Measurements from ENCODE around the gene TMEM236.

The TMEM236 gene

GRCh38 chr10:17743437-17743836 is 8.6 kb upstream of the TMEM236 start:
- no peak for FAIRE-seq

DNA sequence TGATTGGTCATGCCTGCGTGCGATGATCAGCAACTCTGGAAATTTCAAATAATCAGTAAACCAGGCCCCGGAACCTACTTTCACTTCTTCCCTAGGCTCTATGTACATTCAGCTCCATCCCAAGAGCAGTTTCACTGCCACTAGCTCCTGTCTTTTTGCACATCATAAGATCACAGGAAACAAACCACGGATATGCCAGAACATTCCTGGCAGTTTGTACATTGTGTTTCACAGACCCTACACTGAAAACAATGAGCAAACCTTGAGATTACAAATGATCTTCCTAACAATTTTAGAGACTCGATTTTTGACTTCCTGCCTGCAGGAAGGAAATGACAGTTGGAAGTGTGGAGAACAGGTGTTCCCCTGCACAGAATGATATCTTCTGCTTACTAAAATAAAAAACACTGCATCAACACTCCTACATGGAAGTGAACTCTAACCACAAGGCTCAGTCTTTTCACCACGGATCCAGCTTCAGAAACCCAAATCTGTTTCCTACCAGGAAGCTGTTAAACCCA is 7.6 kb upstream of the TMEM236 start:
- no peak for FAIRE-seq

GRCh38 chr10:17747883-17748550 is 4.0 kb upstream of the TMEM236 start:
- no peak for FAIRE-seq

GRCh38 chr10:17749890-17750289 is 2.1 kb upstream of the TMEM236 start:
- FAIRE-seq, result no peak

- FAIRE-seq, result no peak
These were observed 4.7 kb downstream of the TMEM236 start for GRCh38 chr10:17756557-17757217.

DNA sequence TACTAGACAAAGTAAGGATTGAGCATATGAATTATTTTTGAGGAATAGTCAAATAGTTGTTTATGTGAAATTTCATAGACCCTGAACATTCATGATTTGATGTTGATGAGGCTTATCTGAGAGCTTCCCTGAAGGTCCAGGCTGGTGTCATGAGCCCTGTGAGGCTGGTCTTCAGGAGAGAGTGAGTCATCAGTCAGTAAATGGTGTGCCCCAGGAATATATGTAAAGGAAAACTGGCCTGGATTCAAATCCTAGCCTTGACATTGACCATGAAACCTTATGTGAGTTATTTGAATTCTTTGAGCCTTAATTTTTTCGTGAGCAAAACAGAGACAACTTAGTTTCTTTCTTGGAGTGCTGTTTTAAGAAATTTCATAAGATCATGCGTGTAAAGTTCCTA is 6.2 kb downstream of the TMEM236 start:
- no peak for FAIRE-seq

DNA sequence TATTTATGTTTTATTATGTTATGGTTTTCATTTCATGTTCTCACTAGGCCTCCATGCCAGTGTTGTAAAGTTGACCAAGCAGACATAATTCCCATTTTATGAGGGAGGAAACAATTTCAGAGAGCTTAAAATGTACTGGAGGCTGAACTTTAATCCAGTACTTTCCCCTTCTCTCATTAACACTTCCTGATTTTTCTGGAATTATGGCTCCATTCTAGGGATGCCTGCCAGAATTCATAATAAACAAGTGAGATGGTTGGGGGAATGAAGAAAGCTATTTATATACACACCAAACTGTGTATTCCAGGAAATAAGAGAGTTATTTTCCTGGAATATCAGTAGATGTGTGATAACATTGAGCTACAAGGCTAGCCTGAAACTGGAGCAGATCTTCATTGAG is 6.9 kb downstream of the TMEM236 start:
- FAIRE-seq, result no peak

DNA sequence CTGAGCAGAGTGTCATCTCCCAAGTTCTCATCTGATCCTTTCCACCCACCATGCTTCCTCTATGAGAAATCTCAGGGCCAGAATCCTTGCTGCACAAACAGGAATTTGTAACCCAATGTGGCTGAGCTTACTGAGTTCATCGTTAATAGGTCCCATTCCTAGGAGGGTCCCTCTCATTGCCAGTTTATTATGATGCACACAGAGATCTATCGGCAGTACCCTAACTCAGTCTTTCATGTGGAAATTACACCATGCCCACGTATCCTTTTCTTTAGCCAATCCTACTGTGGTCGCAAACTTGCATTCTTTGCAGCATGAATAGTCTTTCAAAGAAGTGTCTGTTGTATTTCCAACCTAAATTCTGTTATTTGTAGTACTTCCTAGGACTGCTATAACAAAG is 12.1 kb downstream of the TMEM236 start:
- no peak for FAIRE-seq

DNA sequence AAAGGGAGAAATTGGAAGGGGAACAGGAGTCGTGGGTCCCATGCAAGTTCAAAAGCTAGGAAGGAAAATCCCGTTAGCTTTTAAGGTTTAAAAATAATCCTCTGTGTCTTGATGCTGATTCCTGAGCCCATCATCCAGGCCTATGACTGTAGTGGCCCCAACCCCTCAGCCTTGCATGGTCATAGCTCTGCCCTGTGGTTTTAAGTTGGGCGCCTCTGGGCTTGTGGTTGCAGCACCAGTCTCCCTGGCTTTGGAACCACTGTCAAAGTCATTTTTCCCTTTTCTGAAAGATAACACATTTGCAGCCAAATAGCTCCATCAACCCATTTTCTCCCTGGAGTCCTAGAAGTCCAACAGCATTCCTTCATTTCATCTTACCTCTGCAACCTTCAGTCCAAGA is 13.6 kb downstream of the TMEM236 start:
- FAIRE-seq, result no peak

GRCh38 chr10:17766731-17767130 is 14.7 kb downstream of the TMEM236 start:
- no peak for FAIRE-seq

- no peak for FAIRE-seq
These were observed 16.5 kb downstream of the TMEM236 start for GRCh38 chr10:17768496-17768895.

GRCh38 chr10:17768957-17769356 is 17.0 kb downstream of the TMEM236 start:
- FAIRE-seq, result no peak

- no peak for FAIRE-seq
These were observed 19.0 kb downstream of the TMEM236 start for GRCh38 chr10:17771017-17771416.

DNA sequence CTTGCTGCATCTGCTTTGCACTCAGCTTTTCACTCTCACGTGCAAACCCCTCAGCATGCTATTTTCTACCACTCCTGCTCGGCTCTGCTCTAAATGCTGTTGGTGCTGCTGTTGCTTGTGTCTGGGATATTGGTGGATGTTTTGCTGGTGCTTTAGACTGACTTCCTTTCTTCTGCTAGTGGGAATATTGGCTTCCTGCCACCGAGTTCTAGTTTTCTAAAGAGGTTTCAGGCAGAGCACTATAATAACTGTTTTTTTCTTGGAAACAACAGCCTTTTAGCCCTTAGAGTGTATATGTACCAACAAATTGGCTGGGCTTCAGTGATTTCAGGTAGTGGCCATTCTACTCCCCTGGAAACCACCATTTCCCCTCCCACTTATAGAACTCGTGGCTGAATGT is 27.8 kb downstream of the TMEM236 start:
- FAIRE-seq, result no peak

GRCh38 chr10:17780727-17781126 is 28.7 kb downstream of the TMEM236 start:
- no peak for FAIRE-seq

GRCh38 chr10:17781856-17782255 is 29.9 kb downstream of the TMEM236 start:
- FAIRE-seq, result no peak

- FAIRE-seq, result no peak
These were observed 31.1 kb downstream of the TMEM236 start for GRCh38 chr10:17782921-17783665.

- no peak for FAIRE-seq
These were observed 31.8 kb downstream of the TMEM236 start for GRCh38 chr10:17783751-17784150.

- no peak for FAIRE-seq
These were observed 32.7 kb downstream of the TMEM236 start for GRCh38 chr10:17784688-17785087.

DNA sequence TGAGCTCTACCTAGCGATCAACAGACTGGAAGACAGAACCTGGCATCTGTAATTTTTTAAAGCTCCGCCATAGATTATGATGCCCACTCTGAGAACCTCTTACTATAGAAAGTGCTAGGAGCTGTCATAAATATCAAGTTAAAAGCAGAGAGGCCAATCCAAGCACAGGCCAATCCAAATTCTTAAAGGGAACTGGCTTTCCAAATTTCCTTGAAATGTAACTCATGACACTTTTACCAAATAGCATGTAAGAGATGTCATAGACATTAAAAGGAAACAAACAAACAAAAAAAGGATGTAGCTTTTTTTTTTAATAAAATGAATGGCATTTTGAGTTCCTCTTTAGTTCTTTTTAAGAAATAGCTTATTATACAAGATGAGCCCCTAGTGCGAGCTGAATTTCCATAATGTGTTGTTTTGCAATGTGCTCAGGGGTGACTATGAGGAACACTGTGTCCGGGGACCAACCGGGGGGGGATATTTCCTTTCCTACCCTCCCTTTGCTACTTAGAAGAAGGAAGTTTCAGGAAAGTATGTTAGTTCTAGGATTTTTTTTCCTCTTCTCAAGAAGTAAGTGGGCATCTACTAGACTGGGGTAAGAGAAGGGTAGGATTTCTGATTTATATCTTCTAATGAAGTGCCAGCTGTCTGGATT is 33.4 kb downstream of the TMEM236 start:
- no peak for FAIRE-seq

DNA sequence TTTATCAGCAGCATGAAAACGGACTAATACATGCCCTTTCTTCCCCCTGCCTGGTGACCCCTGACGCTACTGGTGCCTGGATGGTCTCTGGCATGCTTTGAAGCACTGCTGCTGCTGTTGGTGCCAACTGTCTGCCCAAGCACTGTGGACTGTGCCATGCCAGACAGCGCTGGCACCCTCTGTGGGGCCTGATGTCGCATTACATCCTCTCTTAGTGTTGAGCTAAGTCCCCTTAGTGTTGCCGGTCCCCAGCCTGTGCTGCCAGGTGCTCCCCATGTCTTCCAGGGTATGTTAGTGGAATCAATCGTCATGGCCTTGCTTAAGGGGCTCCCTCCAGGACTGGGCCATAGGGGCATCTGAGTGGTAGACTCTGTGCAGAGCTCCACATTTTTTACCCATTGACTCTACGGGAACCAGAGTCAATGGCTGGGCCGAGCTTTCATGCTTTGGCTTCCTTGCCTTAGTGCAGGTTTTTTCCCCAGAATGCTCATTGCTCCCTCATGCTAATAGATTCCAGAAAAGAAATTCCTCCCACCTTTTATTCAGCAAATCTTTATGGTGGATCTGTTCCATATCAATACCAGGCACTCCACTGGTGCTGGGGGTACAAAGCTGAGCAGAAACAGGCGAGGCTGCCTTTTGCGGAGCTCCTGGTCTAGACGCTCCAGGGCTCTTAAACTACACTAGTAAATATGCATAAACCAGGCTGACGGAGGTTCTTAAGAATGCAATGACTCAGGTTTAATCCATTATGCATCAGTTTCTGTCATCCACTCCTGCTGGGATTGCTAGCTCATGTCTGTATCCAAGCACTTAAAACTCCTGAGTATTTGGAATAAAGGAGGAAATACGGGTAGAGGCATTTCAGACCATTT is 35.3 kb downstream of the TMEM236 start:
- no peak for FAIRE-seq

GRCh38 chr10:17788646-17789045 is 36.6 kb downstream of the TMEM236 start:
- no peak for FAIRE-seq

Data from TTC549 (cell line).